ENCODE data around the gene SURF4. TPM values are rescaled to one million over a fixed set of nuclear protein-coding genes. Genes with fewer than 3 reads are reported as not detected.

Gene SURF4
- 100 to 1,000 TPM; 161 to 180 (median 171) TPM for polyA plus RNA-seq (ENCODE audit: insufficient read length in 4 of 4)

- peak; percentile 74 to 93 (median 90) for DNase-seq (ENCODE audit: low read depth in 4 of 4, low spot score in 2 of 4)
Observed at GRCh38 chr9:133375724-133376654, at the start of gene SURF4, which contains the start of gene STKLD1. TSS of gene SURF4 (minus strand) at chr9:133376060. CDS start at chr9:133375969, 91 bp downstream. TSS of gene STKLD1 (plus strand) at chr9:133376366. CDS start at chr9:133376474, 108 bp downstream.

GRCh38 chr9:133425049-133425632, 49.3 kb upstream of the SURF4 start:
- no peak for DNase-seq (ENCODE audit: low read depth in 4 of 4, low spot score in 2 of 4)

- no peak for DNase-seq (ENCODE audit: low read depth in 4 of 4, low spot score in 2 of 4)
Observed at GRCh38 chr9:133424187-133424586, 48.3 kb upstream of the SURF4 start.

GRCh38 chr9:133423216-133423615, 47.4 kb upstream of the SURF4 start:
- no peak for DNase-seq (ENCODE audit: low read depth in 4 of 4, low spot score in 2 of 4)

- DNase-seq (ENCODE audit: low read depth in 4 of 4, low spot score in 2 of 4), result no peak
Observed at GRCh38 chr9:133421615-133422542, 46.0 kb upstream of the SURF4 start, which contains the start of gene ADAMTS13. TSS of gene ADAMTS13 (plus strand) at chr9:133422367. CDS start at chr9:133422444, 77 bp downstream.

GRCh38 chr9:133420392-133420827, 44.5 kb upstream of the SURF4 start:
- DNase-seq (ENCODE audit: low read depth in 4 of 4, low spot score in 2 of 4), result no peak

- no peak for DNase-seq (ENCODE audit: low read depth in 4 of 4, low spot score in 2 of 4)
Observed at GRCh38 chr9:133419005-133419404, 43.1 kb upstream of the SURF4 start.

DNA sequence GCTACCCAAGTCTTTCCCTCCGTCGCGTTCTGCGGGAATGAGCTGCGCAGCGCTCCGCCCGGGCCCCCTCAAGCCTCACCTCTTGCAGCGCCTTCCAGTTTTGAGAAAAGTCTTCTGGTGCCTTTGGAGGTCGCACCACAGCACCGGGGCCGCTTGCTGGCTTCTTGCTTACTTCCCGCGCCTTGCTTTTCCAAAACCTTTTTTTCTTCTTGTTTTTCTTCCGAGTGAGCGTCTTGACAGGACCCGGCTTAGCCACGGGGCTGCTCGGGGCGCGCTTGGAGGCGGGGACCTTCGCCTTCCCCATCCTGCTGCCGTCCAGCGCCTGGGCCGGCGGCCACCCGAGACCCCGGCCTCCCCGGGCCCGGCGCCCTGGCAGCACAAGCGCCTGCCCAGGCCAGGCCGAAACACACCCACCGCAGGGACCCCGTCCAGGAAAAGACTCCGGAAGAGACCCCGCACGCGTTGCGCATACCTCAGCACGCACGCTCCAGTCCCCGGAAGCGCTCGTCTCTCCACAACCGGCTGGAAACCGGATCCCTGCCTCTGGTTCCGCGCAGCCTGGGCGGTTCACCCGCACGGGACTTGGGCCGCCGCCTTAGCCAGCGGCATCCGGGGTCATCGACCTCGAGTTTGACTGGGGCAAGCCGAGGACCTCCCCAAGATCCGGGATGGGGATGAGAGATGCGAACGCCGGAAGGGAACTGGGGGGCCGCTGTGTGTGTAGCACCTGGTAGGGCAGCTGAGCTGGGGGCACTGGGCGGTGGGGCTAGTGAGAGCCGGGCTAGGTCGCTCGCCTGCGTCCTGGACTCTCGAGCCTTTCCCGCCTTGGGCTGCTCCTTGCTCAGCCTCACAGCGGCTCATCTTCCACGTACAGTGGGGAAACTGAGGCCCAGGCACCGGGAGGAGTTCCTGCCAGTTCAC, 41.9 kb upstream of the SURF4 start, which contains the start of gene REXO4:
Gene REXO4, minus strand, starts transcription at position 470 of the 921 bp plus-strand sequence. Its CDS starts 166 bp downstream, at position 304.
- DNase-seq (ENCODE audit: low read depth in 4 of 4, low spot score in 2 of 4), result peak; percentile 74 to 84 (median 80)

GRCh38 chr9:133415170-133415569, 39.3 kb upstream of the SURF4 start:
- no peak for DNase-seq (ENCODE audit: low read depth in 4 of 4, low spot score in 2 of 4)

- no peak for DNase-seq (ENCODE audit: low read depth in 4 of 4, low spot score in 2 of 4)
Observed at GRCh38 chr9:133408042-133408441, 32.2 kb upstream of the SURF4 start.

- DNase-seq (ENCODE audit: low read depth in 4 of 4, low spot score in 2 of 4), result no peak
Observed at GRCh38 chr9:133406480-133407307, 30.8 kb upstream of the SURF4 start.

DNA sequence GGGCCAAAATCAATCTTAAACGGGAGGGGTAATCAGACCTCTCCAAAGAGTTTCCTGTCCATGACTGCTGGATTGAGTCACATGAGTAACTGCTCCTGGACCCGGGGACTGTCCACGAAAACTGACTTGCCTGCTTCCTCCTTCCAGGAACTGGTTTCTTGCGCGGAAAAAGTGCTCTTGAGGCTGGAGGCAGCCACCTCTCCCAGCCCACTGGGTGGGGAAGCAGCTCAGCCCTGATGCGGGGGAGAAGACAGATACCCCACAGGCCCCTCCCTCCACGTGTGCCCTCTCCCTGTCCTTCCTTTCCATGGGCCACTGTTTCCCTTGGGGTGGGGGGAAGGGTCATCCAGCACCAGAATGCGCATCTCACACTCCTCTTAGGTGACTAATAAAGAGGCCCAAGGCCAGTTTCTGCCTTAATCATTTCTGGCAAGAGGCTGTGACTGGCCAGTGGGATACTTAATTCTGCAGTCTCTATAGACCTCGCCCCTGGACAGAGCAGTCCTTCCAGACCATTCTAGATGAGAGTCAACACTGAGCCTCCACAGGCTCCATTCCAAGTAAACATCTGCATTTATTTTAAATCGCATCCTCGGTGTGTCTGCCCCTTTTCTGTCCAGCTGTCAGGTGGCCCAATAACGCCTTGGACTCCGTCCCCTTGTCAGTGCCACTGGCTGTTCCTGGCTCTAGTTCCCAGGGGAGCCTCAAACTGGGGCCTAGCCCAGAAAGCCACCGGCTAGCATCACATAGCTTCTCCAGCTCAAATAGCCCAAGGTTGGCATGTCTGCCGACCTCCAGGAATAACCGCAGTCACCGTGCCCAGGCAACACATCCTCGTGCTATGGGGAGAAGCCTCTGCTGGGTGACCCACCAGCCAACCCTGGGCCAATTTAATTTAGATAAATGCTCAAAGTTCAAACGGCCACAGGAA, 29.9 kb upstream of the SURF4 start:
- no peak for DNase-seq (ENCODE audit: low read depth in 4 of 4, low spot score in 2 of 4)

DNA sequence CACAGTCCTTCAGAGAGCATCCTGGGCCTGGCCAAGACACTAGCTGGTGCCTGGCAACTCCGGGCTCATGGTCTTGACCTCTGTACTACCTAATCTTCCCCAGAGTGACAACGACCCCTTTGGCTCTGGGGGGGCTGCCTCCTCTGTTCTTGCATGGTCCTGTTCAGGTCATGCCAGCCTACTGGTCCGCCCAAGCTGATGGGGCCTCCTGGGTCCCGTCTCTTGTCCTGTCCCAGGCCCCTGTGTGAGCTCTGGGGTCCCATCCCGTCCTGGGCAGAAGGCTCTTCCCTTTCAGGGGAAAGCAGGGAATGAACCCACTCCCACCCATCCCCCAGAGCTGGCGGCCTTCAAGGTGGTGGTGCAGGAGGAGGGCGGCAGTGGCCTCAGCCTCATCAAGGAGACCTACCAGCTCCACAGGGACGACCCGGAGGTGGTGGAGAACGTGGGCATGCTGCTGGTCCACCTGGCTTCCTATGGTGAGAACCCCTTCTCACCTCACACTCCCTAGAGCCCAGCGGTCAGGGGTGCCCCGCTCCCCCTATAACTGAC, 28.7 kb upstream of the SURF4 start:
- no peak for DNase-seq (ENCODE audit: low read depth in 4 of 4, low spot score in 2 of 4)

GRCh38 chr9:133403766-133404453, 28.1 kb upstream of the SURF4 start:
- no peak for DNase-seq (ENCODE audit: low read depth in 4 of 4, low spot score in 2 of 4)

- DNase-seq (ENCODE audit: low read depth in 4 of 4, low spot score in 2 of 4), result no peak
Observed at GRCh38 chr9:133402689-133403088, 26.8 kb upstream of the SURF4 start.

GRCh38 chr9:133401588-133401987, 25.7 kb upstream of the SURF4 start:
- DNase-seq (ENCODE audit: low read depth in 4 of 4, low spot score in 2 of 4), result no peak
